Thoracic aorta (tissue), 2 donors: Measurements from ENCODE around the gene ETFA. TPM values are rescaled to one million over a fixed set of nuclear protein-coding genes. Genes with fewer than 3 reads are reported as not detected.
A peak's percentile ranks its signal among the peaks of the same experiment; 100 is the strongest.

Source experiments
- ATAC-seq: fragments of 150-250 bp; one replicate; pipeline ENCODE4 v1.8.0; 2017; ENCODE audit warnings: low read depth; ENCODE audit not compliant: insufficient number of reproducible peaks, low FRiP score
- DNase-seq: peaks from one replicate; pipeline ENCODE4 v3.0.0-alpha.2; 2020; ENCODE audit warnings: low spot score
- H3K27ac ChIP-seq, 2 donors: fragments of 200-600 bp; sonication (generic); 1 replicate in 1 of 2; 2 replicates in 1 of 2; pipeline ENCODE4 v1.5.1; 2016; ENCODE audit warnings: mild to moderate bottlenecking in 2 of 2, moderate library complexity in 2 of 2
- H3K27me3 ChIP-seq: fragments of 200-600 bp; sonication (generic); replicated peaks from 2 replicates; pipeline ENCODE4 v1.6.0; 2016; ENCODE audit warnings: mild to moderate bottlenecking; ENCODE audit not compliant: insufficient read depth
- H3K36me3 ChIP-seq: fragments of 200-600 bp; sonication (generic); one replicate; pipeline ENCODE4 v1.5.1; 2016
- H3K4me1 ChIP-seq, 2 donors: fragments of 200-600 bp; sonication (generic); 1 replicate in 1 of 2; 2 replicates in 1 of 2; pipeline versions ENCODE4 v1.5.1 to v1.6.0; 2016; ENCODE audit warnings: low read depth in 2 of 2, mild to moderate bottlenecking in 1 of 2; ENCODE audit not compliant: control insufficient read depth in 1 of 2
- H3K4me3 ChIP-seq: fragments of 200-600 bp; sonication (generic); 2 replicates; pipeline ENCODE4 v1.5.1; 2016; ENCODE audit warnings: mild to moderate bottlenecking
- H3K9me3 ChIP-seq: fragments of 200-600 bp; sonication (generic); 2 replicates; pipeline ENCODE4 v1.5.1; 2016
- total RNA-seq, 2 donors: library from RNA; depleted of rRNA; stranded (reverse); fragments of >200 nt; gene quantifications; one replicate each; pipeline versions ENCODE4 v1.1.0 to v1.2.3, GENCODE V29; 2016
- TF ChIP-seq, protein P1 (sequence below): fragments of 200-600 bp; sonication (generic); IDR thresholded peaks from one replicate; pipeline ENCODE4 v1.5.1; 2019; ENCODE audit warnings: antibody characterized with exemption

Gene ETFA
- total RNA-seq: 10 to 100 TPM; 56.9 to 57.1 TPM

DNA sequence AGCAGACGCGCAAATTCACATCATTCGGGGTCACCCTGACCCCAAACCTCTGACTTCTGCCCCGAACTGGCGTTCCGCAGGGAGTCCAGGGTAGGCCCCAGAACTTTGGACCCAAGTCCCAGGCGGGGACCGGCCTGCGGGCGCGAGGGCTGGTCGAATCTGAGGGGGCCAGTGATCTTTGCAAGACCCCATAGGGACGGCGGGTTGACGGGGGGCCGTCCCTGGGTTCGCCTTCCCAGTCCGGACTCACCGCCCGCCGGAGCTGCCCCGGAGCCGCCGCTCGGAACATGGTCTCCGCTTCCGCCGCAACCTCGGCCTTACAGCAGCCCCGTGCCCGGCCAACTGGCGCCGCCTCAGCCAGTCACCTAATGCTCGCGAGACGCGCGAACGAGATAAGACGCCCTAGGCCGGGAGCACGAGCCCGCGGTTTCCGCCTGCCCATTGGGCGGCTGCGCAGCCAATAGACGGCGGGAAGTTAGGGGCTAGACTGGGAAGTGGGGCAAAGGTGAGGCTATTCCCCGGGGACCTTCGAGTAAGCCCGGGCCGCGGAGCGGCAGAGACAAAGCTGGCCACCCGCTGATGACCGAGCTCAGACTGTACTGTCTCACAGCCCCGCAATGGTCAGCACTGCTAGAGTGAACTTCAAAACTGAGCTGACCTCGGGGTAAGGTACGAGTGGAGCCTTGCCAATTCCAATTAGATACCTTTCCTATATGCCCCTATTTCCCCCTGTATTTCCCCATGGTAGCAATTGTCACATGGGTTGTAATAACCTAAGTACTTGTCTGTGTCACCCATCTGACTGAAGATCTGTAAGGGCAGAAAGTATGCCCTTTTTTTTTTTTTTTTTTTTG, at the start of gene ETFA:
Gene ETFA, minus strand, starts transcription at position 370 of the 854 bp plus-strand sequence. Its CDS starts 81 bp downstream, at position 289.
- Histone ChIP-seq H3K27me3 (no peaks in the 10 kb centered on the region), H3K27ac (peak within 1 kb of the TSS; percentile 77 to 90), H3K9me3 (no peaks in the 10 kb centered on the region), H3K36me3 (no peaks in the 10 kb centered on the region), H3K4me1 (peaks cover 10 to 11% of the 10 kb centered on the region in 2 donors), H3K4me3 (peak within 1 kb of the TSS; percentile 98)
- DNase-seq: peak; percentile 90
- TF ChIP-seq, protein P1, sequence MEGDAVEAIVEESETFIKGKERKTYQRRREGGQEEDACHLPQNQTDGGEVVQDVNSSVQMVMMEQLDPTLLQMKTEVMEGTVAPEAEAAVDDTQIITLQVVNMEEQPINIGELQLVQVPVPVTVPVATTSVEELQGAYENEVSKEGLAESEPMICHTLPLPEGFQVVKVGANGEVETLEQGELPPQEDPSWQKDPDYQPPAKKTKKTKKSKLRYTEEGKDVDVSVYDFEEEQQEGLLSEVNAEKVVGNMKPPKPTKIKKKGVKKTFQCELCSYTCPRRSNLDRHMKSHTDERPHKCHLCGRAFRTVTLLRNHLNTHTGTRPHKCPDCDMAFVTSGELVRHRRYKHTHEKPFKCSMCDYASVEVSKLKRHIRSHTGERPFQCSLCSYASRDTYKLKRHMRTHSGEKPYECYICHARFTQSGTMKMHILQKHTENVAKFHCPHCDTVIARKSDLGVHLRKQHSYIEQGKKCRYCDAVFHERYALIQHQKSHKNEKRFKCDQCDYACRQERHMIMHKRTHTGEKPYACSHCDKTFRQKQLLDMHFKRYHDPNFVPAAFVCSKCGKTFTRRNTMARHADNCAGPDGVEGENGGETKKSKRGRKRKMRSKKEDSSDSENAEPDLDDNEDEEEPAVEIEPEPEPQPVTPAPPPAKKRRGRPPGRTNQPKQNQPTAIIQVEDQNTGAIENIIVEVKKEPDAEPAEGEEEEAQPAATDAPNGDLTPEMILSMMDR: no peak
- ATAC-seq: peak; percentile 96

DNA sequence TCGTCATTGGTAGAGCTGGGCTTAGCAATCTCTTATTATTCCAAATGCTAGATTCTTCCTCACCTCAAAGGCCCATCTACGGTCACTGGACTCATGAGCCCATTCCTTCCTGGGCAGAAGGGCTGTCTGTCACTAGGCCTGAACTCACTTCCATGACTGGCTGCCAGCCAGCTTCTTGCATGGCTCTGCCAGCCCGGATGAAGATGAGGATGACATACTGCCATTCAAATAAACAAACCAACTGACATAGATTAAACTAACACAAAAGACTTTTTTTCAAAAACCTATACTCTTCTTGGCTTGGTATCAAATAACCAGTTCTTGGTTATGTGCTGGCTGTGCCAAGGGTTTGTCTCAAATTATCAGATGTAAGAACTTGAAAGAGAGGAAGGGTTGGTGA, 49.1 kb upstream of the ETFA start:
- no peak overlapping the region for H3K27ac ChIP-seq
- TF ChIP-seq, protein P1: no peak
- H3K9me3 ChIP-seq: no peaks in the 10 kb centered on the region
- H3K4me1 ChIP-seq: no peaks in the 10 kb centered on the region
- H3K4me3 ChIP-seq: no peak overlapping the region
- no peak for DNase-seq
- H3K27me3 ChIP-seq: no peaks in the 10 kb centered on the region
- no peaks in the 10 kb centered on the region for H3K36me3 ChIP-seq
- no peak for ATAC-seq

DNA sequence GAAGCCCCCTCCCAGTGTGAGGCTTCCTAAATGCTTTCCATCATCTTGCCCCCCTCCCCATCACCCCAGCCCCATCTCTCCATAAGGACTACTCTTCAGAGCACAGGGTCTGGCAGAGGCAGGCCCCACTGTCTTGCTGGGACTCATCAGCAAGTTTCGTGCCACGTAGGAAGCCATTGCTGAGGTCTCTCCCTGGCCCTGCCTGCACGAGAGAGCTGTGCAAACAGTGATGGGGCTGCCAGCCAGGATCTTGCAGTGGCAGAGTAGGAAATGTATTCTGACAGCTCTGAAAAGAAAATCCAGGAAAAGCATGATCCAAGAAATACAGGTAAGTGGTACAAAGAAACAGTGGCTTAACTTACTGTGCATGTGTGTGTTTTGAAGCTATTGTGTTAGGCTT, 47.9 kb upstream of the ETFA start:
- Histone ChIP-seq H3K4me3 (no peak overlapping the region), H3K27ac (no peak overlapping the region), H3K27me3 (no peaks in the 10 kb centered on the region), H3K36me3 (peaks cover 3% of the 10 kb centered on the region), H3K9me3 (no peaks in the 10 kb centered on the region), H3K4me1 (no peaks in the 10 kb centered on the region)
- ATAC-seq: no peak
- DNase-seq: no peak
- TF ChIP-seq, protein P1: no peak

DNA sequence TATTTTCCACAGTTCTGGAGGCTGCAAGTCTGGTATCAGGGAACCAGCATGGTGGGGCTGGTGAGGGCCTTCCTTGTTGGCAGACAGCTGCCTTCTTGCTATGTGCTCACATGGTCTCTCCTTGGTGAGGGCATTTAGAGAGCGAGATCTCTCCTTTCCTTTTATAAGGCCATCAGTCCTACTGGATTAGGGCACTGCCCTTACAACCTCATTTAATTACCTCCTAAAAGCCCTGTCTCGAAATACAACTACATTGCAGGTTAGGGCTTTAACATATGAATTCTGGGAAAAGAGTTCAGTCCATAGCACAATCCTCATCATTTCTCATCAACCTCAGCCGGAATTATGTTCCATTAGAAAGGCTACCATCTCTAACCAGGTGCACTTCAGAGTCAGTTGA, 47.2 kb upstream of the ETFA start:
- H3K4me3 ChIP-seq: no peak overlapping the region
- ATAC-seq (no peak), DNase-seq (no peak)
- H3K27ac ChIP-seq: no peak overlapping the region
- TF ChIP-seq, protein P1: no peak
- peaks cover 3% of the 10 kb centered on the region for H3K36me3 ChIP-seq
- H3K27me3 ChIP-seq: no peaks in the 10 kb centered on the region
- H3K4me1 ChIP-seq: no peaks in the 10 kb centered on the region
- H3K9me3 ChIP-seq: no peaks in the 10 kb centered on the region

GRCh38 chr15:76354823-76355440, 43.7 kb upstream of the ETFA start:
- Histone ChIP-seq H3K4me3 (no peak overlapping the region), H3K27ac (no peak overlapping the region), H3K36me3 (peaks cover 3% of the 10 kb centered on the region), H3K4me1 (no peaks in the 10 kb centered on the region), H3K27me3 (no peaks in the 10 kb centered on the region), H3K9me3 (no peaks in the 10 kb centered on the region)
- DNase-seq: no peak
- TF ChIP-seq, protein P1: no peak
- no peak for ATAC-seq
